PFSK-1 (cell line): Measurements from ENCODE around the gene GUCY1A1.

Experiments used
- FOXP2 ChIP-seq: optimal IDR thresholded peaks from 2 replicates; pipeline ENCODE3; 2011; ENCODE audit warnings: borderline replicate concordance, control low read depth, inconsistent platforms; ENCODE audit not compliant: insufficient read depth; ENCODE audit errors: extremely low read length, extremely low read depth
- POLR2AphosphoS5 ChIP-seq: IDR thresholded peaks from 2 replicates; pipeline ENCODE4 v1.6.1; 2012; ENCODE audit warnings: low read depth, mild to moderate bottlenecking, control low read depth, low read length, moderate library complexity
- SIN3A ChIP-seq: IDR thresholded peaks from 2 replicates; pipeline ENCODE4 v1.6.1; 2012; ENCODE audit warnings: mild to moderate bottlenecking, low read length, moderate library complexity, borderline replicate concordance; ENCODE audit not compliant: insufficient read depth
- TAF1 ChIP-seq: IDR thresholded peaks from 2 replicates; pipeline ENCODE4 v1.6.1; 2012; ENCODE audit warnings: low read length, control low read depth, borderline replicate concordance; ENCODE audit not compliant: insufficient read depth
- TF ChIP-seq, protein P1 (sequence below), 2 experiments: IDR thresholded peaks; 2 replicates each; pipeline versions ENCODE4 v1.6.1 to v1.8.0; 2011 to 2012; ENCODE audit warnings: low read depth in 2 of 2, low read length in 2 of 2, control low read depth in 1 of 2, inconsistent platforms in 1 of 2, mild to moderate bottlenecking in 1 of 2, moderate library complexity in 1 of 2; ENCODE audit not compliant: insufficient read depth in 1 of 2

GUCY1A1 gene

DNA sequence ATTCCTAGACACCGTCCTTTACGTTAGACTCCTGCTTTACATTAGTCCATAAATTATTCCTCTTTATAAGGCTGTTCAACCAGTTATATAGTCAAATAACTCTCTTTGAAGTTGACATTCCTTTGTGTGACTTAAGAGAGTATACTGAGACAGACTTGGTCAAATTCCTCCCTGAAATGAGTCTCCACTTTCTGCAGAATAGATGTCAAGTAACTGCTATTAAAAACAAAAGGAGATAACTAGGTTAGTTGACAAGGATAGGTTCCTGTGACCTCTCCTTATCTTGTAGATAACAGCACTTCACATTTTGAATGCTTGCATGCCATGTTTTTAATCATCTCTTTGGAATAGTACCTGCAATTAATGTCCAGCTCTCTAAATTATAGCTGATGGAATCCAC, 5.7 kb downstream of the GUCY1A1 start:
- TF ChIP-seq POLR2AphosphoS5, result no peak
- TF ChIP-seq, protein P1, sequence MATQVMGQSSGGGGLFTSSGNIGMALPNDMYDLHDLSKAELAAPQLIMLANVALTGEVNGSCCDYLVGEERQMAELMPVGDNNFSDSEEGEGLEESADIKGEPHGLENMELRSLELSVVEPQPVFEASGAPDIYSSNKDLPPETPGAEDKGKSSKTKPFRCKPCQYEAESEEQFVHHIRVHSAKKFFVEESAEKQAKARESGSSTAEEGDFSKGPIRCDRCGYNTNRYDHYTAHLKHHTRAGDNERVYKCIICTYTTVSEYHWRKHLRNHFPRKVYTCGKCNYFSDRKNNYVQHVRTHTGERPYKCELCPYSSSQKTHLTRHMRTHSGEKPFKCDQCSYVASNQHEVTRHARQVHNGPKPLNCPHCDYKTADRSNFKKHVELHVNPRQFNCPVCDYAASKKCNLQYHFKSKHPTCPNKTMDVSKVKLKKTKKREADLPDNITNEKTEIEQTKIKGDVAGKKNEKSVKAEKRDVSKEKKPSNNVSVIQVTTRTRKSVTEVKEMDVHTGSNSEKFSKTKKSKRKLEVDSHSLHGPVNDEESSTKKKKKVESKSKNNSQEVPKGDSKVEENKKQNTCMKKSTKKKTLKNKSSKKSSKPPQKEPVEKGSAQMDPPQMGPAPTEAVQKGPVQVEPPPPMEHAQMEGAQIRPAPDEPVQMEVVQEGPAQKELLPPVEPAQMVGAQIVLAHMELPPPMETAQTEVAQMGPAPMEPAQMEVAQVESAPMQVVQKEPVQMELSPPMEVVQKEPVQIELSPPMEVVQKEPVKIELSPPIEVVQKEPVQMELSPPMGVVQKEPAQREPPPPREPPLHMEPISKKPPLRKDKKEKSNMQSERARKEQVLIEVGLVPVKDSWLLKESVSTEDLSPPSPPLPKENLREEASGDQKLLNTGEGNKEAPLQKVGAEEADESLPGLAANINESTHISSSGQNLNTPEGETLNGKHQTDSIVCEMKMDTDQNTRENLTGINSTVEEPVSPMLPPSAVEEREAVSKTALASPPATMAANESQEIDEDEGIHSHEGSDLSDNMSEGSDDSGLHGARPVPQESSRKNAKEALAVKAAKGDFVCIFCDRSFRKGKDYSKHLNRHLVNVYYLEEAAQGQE (IDR thresholded peaks at IDR 0.05; ENCODE audit: insufficient read depth in 1 of 2, low read depth in 2 of 2, low read length in 2 of 2), result no peak
- TF ChIP-seq TAF1, result no peak
- no peak for TF ChIP-seq FOXP2
- TF ChIP-seq SIN3A, result no peak

DNA sequence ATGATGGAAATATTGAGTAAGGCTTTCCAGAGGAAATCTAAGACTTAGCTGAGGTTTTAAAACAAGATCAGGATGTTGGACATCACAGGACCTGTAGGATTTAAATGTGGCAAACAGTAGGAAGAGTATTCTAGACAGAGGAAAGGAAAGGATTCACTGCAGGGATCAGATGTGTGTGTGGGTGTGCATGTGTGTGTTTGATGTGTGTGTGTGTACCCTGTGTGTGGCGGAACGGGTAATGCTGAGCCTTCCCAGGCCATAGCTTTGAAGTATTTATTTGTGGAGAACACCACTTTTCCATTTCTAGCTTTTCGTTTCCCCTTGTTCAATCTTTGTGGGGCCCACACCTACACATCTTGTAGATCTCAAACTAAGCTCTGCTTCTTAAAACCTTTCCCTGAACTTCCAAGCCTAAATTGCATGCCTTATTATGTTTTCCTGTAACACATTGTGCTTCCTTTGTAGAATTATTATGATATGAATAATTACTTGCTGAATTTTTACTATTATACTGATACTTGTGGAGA, 6.9 kb downstream of the GUCY1A1 start:
- no peak for TF ChIP-seq POLR2AphosphoS5
- no peak for TF ChIP-seq FOXP2
- no peak for TF ChIP-seq SIN3A
- TF ChIP-seq TAF1, result no peak
- TF ChIP-seq, protein P1 (IDR thresholded peaks at IDR 0.05; ENCODE audit: insufficient read depth in 1 of 2, low read depth in 2 of 2, low read length in 2 of 2), result no peak

DNA sequence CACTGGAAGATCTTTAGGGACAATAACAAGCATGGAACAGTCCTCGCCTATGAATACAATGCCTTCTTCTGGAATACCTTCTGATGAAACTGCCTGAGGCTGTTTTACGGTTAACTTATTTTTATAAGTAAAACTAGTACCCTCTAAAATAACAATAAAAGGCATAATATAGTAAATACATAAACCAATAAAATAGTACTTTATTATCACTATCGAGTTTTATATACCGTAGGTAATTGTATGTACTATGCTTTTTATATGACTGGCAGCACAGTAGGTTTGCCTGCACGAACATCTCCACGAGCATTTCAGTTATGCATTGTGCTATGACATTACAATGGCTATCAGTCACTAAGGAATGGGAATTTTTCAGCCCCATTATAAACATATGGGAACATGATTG, 8.0 kb downstream of the GUCY1A1 start:
- no peak for TF ChIP-seq TAF1
- TF ChIP-seq FOXP2, result no peak
- TF ChIP-seq SIN3A, result no peak
- TF ChIP-seq POLR2AphosphoS5, result no peak
- TF ChIP-seq, protein P1 (IDR thresholded peaks at IDR 0.05; ENCODE audit: insufficient read depth in 1 of 2, low read depth in 2 of 2, low read length in 2 of 2), result no peak

DNA sequence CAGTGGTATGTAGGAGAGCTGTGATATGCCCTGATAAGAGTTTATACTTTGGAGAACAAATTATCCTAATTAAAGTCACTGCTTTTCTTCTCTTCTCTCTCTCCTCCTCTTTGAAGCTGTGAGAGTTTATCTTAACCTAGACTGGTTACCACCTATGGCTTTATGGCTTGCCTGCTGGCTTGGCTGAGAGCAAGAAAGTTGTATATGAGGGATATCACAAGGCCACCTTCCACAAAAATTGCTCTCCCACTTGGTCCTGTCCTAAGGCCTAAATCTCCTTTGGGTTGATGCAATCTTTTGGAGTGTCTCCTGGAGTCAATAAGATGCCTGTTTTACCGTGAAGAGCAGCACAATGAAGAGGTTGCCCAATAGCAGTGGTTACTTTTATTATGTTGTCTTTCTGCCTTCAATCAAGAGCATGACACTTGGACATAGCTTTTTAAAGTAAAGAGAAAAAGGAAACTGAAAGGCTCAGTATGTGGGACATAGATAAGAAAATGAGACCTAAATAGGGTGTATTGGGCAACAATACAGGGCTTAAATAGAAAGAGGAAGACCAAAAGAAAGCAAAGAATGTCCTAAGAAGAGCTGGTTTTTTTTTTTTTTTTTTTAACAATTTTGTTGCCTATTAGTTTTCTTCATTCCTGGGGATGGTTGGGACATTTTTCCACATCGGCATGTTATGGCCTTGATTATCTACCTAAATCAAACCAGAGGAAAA, 9.2 kb downstream of the GUCY1A1 start:
- TF ChIP-seq TAF1 (no peak), POLR2AphosphoS5 (no peak), SIN3A (no peak), FOXP2 (no peak)
- TF ChIP-seq, protein P1 (IDR thresholded peaks at IDR 0.05; ENCODE audit: insufficient read depth in 1 of 2, low read depth in 2 of 2, low read length in 2 of 2), result no peak

DNA sequence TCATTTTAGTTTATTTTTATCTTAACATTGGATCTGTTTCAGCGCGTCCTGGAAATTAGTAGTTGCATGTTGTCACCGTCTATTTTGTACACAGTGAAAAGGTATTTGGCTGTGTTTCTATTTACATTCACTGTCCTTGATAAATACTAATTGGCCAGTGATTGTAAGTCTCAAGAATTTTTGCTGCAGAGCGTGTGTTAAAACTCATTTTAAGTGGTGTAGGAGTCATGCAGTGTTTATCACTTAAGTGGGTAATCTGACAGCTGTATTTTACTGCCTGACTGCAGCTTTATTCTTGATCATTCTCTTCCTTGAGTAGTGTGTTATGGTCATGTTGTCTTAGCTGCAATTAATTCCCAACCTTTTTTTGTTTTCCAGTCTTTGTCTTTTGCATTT, 9.8 kb downstream of the GUCY1A1 start:
- TF ChIP-seq TAF1 (no peak), FOXP2 (no peak), POLR2AphosphoS5 (no peak), SIN3A (no peak)
- TF ChIP-seq, protein P1 (IDR thresholded peaks at IDR 0.05; ENCODE audit: insufficient read depth in 1 of 2, low read depth in 2 of 2, low read length in 2 of 2), result no peak
